K562 (cell line): ENCODE results near the gene EZH1. TPM values are rescaled to one million over a fixed set of nuclear protein-coding genes. Genes with fewer than 3 reads are reported as not detected.
A peak's percentile ranks its signal among the peaks of the same experiment; 100 is the strongest.

Experiments
- ATF7 ChIP-seq: fragments of 450-650 bp; IDR thresholded peaks from 2 replicates; pipeline ENCODE4 v1.7.1; 2014; ENCODE audit warnings: mild to moderate bottlenecking, moderate library complexity
- CBFB ChIP-seq: sonication (generic); formaldehyde crosslinking; IDR thresholded peaks from 2 replicates; pipeline ENCODE4 v1.4.0; 2020; ENCODE audit warnings: mild to moderate bottlenecking, missing genetic modification reagents
- CHCHD3 ChIP-seq: fragments of 250-450 bp; sonication (Bioruptor Pico); IDR thresholded peaks from 2 replicates; pipeline ENCODE4 v2.1.2; 2022; ENCODE audit warnings: mild to moderate bottlenecking
- CTBP1 ChIP-seq: fragments of 450-650 bp; IDR thresholded peaks from 2 replicates; pipeline ENCODE4 v1.6.1; 2016; ENCODE audit warnings: borderline replicate concordance
- CXXC5 ChIP-seq: fragments of 250-450 bp; sonication (Bioruptor Pico); IDR thresholded peaks from 2 replicates; pipeline ENCODE4 v1.8.0; 2022; ENCODE audit warnings: inconsistent platforms, mild to moderate bottlenecking, moderate library complexity
- ESRRA ChIP-seq: fragments of 450-650 bp; IDR thresholded peaks from 2 replicates; pipeline ENCODE4 v1.6.1; 2014; ENCODE audit warnings: low read depth, mild to moderate bottlenecking, moderate library complexity, borderline replicate concordance
- FIP1L1 ChIP-seq: fragments of 200-400 bp; formaldehyde crosslinking; IDR thresholded peaks from 2 replicates; pipeline ENCODE4 v1.6.1; 2018; ENCODE audit warnings: mild to moderate bottlenecking, low read depth, low read length; ENCODE audit not compliant: poor library complexity, severe bottlenecking
- GATAD2B ChIP-seq: fragments of 450-650 bp; IDR thresholded peaks from 2 replicates; pipeline ENCODE4 v1.6.1; 2017; ENCODE audit warnings: mild to moderate bottlenecking, borderline replicate concordance
- HNRNPH1 ChIP-seq: fragments of 200-400 bp; formaldehyde crosslinking; optimal IDR thresholded peaks from 2 replicates; pipeline ENCODE3; 2017; ENCODE audit warnings: low read depth, mild to moderate bottlenecking, low read length, moderate library complexity
- MAZ ChIP-seq, 2 experiments: fragments of 450-650 bp in 1 of 2; sonication (generic) in 1 of 2; formaldehyde crosslinking; IDR thresholded peaks in 1 of 2; conservative IDR thresholded peaks in 1 of 2; 2 replicates each; pipeline versions ENCODE4 v1.4.0 to v1.5.0; 2020; ENCODE audit warnings: mild to moderate bottlenecking in 1 of 2, missing genetic modification reagents in 1 of 2
- PRPF4 ChIP-seq: fragments of 200-400 bp; formaldehyde crosslinking; IDR thresholded peaks from one replicate; pipeline ENCODE4 v1.6.1; 2017; ENCODE audit warnings: low read length, low read depth, mild to moderate bottlenecking; ENCODE audit not compliant: insufficient read depth, poor library complexity, severe bottlenecking
- RBM15 ChIP-seq: fragments of 200-400 bp; formaldehyde crosslinking; IDR thresholded peaks from 2 replicates; pipeline ENCODE4 v1.6.1; 2018; ENCODE audit warnings: mild to moderate bottlenecking, low read length, moderate library complexity; ENCODE audit not compliant: insufficient read depth
- ZNF395 ChIP-seq: fragments of 200-800 bp; sonication (Bioruptor generic); IDR thresholded peaks from 2 replicates; pipeline ENCODE4 v1.6.1; 2017; ENCODE audit warnings: missing genetic modification characterization, missing compliant biosample characterization
- polyA plus RNA-seq, 8 experiments: library from polyadenylated mRNA; depleted of rRNA in 4 of 8; stranded (reverse) in 5 of 8; unstranded in 3 of 8; fragments of >200 nt; fragmentation: Nextera tagmentation in 2 of 8; fragmentation: Illumina TruSeq in 1 of 8; extraction: Ambion mirVana in 2 of 8; extraction: Trizol in 1 of 8; gene quantifications; 2 replicates each; pipeline versions ENCODE4 v1.2.1 to v1.2.3, GENCODE V29; 2011 to 2014; ENCODE audit warnings: inconsistent platforms in 1 of 8, missing spikeins in 1 of 8
- total RNA-seq, 7 experiments: library from RNA; depleted of rRNA in 6 of 7; stranded (reverse); fragments of >200 nt in 6 of 7; fragmentation: Illumina TruSeq in 2 of 7; extraction: Trizol in 2 of 7; gene quantifications; 2 replicates each; pipeline versions ENCODE4 v1.2.1 to v1.2.3, GENCODE V29; 2011 to 2021; ENCODE audit warnings: low replicate concordance in 1 of 7
- TF ChIP-seq, protein P1 (sequence below): fragments of 450-650 bp; IDR thresholded peaks from 2 replicates; pipeline ENCODE4 v1.7.1; 2018; ENCODE audit warnings: mild to moderate bottlenecking, low read depth; ENCODE audit not compliant: partially characterized antibody
- TF ChIP-seq, protein P2 (sequence below): fragments of 450-650 bp; IDR thresholded peaks from 2 replicates; pipeline ENCODE4 v1.7.0; 2016; ENCODE audit warnings: borderline replicate concordance
- TF ChIP-seq, protein P3 (sequence below), 2 experiments: fragments of 450-650 bp in 1 of 2; sonication (generic) in 1 of 2; formaldehyde crosslinking in 1 of 2; IDR thresholded peaks in 1 of 2; conservative IDR thresholded peaks in 1 of 2; 2 replicates each; pipeline versions ENCODE4 v1.6.1 to v1.8.1; 2016 to 2023; ENCODE audit warnings: mild to moderate bottlenecking in 2 of 2, moderate library complexity in 2 of 2, inconsistent platforms in 1 of 2, missing genetic modification reagents in 1 of 2

The EZH1 gene
- total and polyA plus RNA-seq, 9 of the 15 experiments (the other 6 are each of a cell fraction or from before 2014, with no cell fraction given) = 8.6 to 40.8 (median 22.9) TPM

DNA sequence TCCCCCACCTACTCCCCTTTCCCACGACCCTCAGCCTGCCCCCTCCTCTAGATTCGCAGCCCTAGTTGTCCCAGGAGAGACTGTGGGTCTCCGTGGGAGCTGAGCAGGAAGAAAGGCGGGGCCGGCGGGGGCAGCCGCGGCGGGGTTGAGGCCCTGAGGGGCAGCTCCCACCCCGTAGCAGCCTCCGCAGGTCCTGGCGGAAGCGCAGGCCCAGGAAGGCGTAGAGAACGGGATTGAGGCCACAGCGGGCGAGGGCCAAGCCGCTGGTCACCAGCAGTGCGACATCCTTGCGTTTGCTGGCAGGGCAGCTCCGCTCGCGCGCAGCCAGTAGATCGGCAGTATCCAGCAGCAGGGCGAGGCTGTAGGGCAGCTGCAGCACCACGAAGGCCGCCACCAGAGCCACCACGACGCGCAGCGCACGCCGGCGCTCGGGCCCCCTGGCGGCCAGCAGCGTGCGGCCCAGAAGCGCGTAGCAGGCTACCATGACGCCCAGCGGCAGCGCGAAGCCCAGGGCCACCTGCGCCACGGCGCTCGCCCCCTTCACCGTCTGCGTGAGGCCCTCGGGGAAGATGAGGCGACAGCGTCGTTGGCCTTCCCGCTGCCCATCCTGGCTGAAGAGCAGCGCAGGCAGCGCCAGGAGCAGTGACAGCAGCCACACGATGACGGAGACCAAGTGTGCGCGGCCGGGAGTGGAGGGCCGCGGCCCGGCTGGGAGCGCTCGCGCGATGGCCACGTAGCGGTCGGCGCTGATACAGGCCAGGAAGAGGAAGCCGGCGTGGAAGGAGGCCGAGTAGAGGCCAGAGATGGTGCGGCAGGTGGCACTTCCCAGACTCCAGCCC, 65.1 kb downstream of the EZH1 start (continued):
- TF ChIP-seq GATAD2B (0 out of 2 replicates have a peak, but pooled peaks have one; percentile 24), FIP1L1 (peak; percentile 87), CTBP1 (peak; percentile 76), CXXC5 (CRISPR knock-in tag) (peak; percentile 85), ZNF395 (CRISPR knock-in tag) (no peak), MAZ (CRISPR knock-in tag; conservative IDR thresholded peaks at IDR 0.05 in 1 of 2, IDR thresholded peaks at IDR 0.05 in 1 of 2) (peak; percentile 54 to 55; a peak in 2 of 4 replicates), CBFB (CRISPR knock-in tag) (no peak; the same call in 1 of the 2 replicates), HNRNPH1 (no peak), CHCHD3 (CRISPR knock-in tag) (no peak), RBM15 (no peak), PRPF4 (peak; percentile 75), ATF7 (no peak), ESRRA (peak; percentile 42; the same call in 1 of the 2 replicates)
- TF ChIP-seq, protein P1, sequence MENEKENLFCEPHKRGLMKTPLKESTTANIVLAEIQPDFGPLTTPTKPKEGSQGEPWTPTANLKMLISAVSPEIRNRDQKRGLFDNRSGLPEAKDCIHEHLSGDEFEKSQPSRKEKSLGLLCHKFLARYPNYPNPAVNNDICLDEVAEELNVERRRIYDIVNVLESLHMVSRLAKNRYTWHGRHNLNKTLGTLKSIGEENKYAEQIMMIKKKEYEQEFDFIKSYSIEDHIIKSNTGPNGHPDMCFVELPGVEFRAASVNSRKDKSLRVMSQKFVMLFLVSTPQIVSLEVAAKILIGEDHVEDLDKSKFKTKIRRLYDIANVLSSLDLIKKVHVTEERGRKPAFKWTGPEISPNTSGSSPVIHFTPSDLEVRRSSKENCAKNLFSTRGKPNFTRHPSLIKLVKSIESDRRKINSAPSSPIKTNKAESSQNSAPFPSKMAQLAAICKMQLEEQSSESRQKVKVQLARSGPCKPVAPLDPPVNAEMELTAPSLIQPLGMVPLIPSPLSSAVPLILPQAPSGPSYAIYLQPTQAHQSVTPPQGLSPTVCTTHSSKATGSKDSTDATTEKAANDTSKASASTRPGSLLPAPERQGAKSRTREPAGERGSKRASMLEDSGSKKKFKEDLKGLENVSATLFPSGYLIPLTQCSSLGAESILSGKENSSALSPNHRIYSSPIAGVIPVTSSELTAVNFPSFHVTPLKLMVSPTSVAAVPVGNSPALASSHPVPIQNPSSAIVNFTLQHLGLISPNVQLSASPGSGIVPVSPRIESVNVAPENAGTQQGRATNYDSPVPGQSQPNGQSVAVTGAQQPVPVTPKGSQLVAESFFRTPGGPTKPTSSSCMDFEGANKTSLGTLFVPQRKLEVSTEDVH = no peak
- TF ChIP-seq, protein P2, sequence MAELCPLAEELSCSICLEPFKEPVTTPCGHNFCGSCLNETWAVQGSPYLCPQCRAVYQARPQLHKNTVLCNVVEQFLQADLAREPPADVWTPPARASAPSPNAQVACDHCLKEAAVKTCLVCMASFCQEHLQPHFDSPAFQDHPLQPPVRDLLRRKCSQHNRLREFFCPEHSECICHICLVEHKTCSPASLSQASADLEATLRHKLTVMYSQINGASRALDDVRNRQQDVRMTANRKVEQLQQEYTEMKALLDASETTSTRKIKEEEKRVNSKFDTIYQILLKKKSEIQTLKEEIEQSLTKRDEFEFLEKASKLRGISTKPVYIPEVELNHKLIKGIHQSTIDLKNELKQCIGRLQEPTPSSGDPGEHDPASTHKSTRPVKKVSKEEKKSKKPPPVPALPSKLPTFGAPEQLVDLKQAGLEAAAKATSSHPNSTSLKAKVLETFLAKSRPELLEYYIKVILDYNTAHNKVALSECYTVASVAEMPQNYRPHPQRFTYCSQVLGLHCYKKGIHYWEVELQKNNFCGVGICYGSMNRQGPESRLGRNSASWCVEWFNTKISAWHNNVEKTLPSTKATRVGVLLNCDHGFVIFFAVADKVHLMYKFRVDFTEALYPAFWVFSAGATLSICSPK = no peak
- TF ChIP-seq, protein P3, sequence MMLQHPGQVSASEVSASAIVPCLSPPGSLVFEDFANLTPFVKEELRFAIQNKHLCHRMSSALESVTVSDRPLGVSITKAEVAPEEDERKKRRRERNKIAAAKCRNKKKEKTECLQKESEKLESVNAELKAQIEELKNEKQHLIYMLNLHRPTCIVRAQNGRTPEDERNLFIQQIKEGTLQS (IDR thresholded peaks at IDR 0.05) = no peak
- TF ChIP-seq, protein P3 (CRISPR knock-in tag; conservative IDR thresholded peaks at IDR 0.05) = no peak
